PC-3 (cell line): Measurements from ENCODE around the gene SVIL.

Experiments used
- EZH2phosphoT487 ChIP-seq: fragments of 300-600 bp; sonication (generic); IDR thresholded peaks from 2 replicates; pipeline ENCODE4 v1.6.1; 2018; ENCODE audit warnings: mild to moderate bottlenecking, antibody characterized with exemption, low read length, borderline replicate concordance
- TF ChIP-seq, protein P1 (sequence below): fragments of 300-600 bp; sonication (generic); conservative IDR thresholded peaks from 2 replicates; pipeline ENCODE4 v1.5.1; 2017; ENCODE audit warnings: antibody characterized with exemption, low read depth, mild to moderate bottlenecking, low read length

DNA sequence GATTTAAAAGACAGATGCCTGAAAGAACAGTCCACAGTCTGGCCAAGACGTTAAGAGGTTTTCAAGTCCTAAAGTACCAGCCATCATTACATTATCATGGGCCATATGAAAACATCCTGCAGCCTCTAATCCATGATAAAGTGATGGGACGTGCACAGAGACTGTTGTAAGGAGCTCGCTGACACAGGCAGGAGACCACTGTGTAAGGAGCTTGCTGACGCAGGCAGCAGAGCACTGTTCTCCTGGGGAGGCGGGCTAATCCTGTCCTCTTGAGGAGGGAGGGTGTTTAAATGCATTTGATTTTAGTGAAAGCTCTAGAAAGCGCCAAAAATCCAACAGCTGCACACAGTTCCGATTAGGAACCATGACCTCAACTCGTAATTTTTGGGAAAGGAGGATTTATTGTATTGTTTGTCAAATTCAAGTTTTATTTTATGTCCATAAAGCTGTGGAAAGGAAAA, 16.9 kb downstream of the SVIL start:
- TF ChIP-seq, protein P1, sequence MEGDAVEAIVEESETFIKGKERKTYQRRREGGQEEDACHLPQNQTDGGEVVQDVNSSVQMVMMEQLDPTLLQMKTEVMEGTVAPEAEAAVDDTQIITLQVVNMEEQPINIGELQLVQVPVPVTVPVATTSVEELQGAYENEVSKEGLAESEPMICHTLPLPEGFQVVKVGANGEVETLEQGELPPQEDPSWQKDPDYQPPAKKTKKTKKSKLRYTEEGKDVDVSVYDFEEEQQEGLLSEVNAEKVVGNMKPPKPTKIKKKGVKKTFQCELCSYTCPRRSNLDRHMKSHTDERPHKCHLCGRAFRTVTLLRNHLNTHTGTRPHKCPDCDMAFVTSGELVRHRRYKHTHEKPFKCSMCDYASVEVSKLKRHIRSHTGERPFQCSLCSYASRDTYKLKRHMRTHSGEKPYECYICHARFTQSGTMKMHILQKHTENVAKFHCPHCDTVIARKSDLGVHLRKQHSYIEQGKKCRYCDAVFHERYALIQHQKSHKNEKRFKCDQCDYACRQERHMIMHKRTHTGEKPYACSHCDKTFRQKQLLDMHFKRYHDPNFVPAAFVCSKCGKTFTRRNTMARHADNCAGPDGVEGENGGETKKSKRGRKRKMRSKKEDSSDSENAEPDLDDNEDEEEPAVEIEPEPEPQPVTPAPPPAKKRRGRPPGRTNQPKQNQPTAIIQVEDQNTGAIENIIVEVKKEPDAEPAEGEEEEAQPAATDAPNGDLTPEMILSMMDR, result no peak
- no peak for TF ChIP-seq EZH2phosphoT487
